GM12878 (cell line): Measurements from ENCODE around the gene LONRF2. TPM values are rescaled to one million over a fixed set of nuclear protein-coding genes. Genes with fewer than 3 reads are reported as not detected.

ENCODE experiments used
- ATAC-seq: fragments of 200-7000 bp; cut with Tn5 transposase; 3 replicates; pipeline ENCODE4 v1.9.1; 2020; ENCODE audit warnings: mild to moderate bottlenecking, moderate library complexity
- BruUV-seq: library from RNA; stranded (reverse); fragments of 400-500 nt; replicated peaks from 2 replicates; lab custom pipeline; 2021; lab: Mats Ljungman, UMichigan
- CTCF ChIA-PET: fragments of 300-600 bp; sonication (Branson Sonifier 250); formaldehyde crosslinking; extraction: SDS; loops from one replicate; lab custom pipeline; 2021; ENCODE audit warnings: inconsistent platforms; lab: Yijun Ruan, JAX
- POLR2A ChIA-PET: fragments of 350-600 bp; formaldehyde crosslinking; extraction: SDS; loops from one replicate; lab custom pipeline; 2021; ENCODE audit warnings: inconsistent platforms; lab: Charles Lee
- RAD21 ChIA-PET: fragments of 300-600 bp; sonication (Branson Sonifier 250); formaldehyde crosslinking; loops from one replicate; lab custom pipeline; 2023; ENCODE audit warnings: antibody characterized with exemption; ENCODE audit not compliant: unreplicated experiment; lab: Charles Lee
- SMC1A ChIA-PET: fragments of 300-600 bp; sonication (Branson Sonifier 250); formaldehyde crosslinking; loops from one replicate; lab custom pipeline; 2023; ENCODE audit not compliant: unreplicated experiment, uncharacterized antibody; lab: Charles Lee
- DNase-seq: peaks from one replicate; pipeline ENCODE4 v3.0.0-alpha.2; 2011; ENCODE audit warnings: low read depth, low spot score
- FAIRE-seq: peaks from 3 replicates; lab custom pipeline; 2011; peaks lifted over from hg19 to GRCh38; lab: Jason Lieb, UNC
- H2AFZ ChIP-seq: 2 replicates; pipeline ENCODE4 v1.6.0; 2011; ENCODE audit warnings: low read depth, low read length, control low read depth; ENCODE audit not compliant: control insufficient read depth
- H3K27ac ChIP-seq: 2 replicates; pipeline ENCODE4 v1.5.1; 2011; ENCODE audit warnings: control low read depth; ENCODE audit not compliant: control insufficient read depth, insufficient read depth
- H3K27me3 ChIP-seq, 2 experiments: replicated peaks in 1 of 2; 2 replicates each; pipeline versions ENCODE4 v1.6.0 to v1.6.1; 2011; ENCODE audit warnings: low read length in 1 of 2; ENCODE audit not compliant: control insufficient read depth in 2 of 2, insufficient read depth in 2 of 2
- H3K36me3 ChIP-seq, 2 experiments: 2 replicates each; pipeline ENCODE4 v1.5.1; 2011; ENCODE audit warnings: low read length in 1 of 2; ENCODE audit not compliant: control insufficient read depth in 2 of 2, insufficient read depth in 2 of 2
- H3K4me1 ChIP-seq: 2 replicates; pipeline ENCODE4 v1.6.1; 2011; ENCODE audit warnings: mild to moderate bottlenecking, low read length, moderate library complexity, mixed read lengths; ENCODE audit not compliant: control insufficient read depth, insufficient read depth
- H3K4me2 ChIP-seq: 2 replicates; pipeline ENCODE4 v1.6.0; 2011; ENCODE audit warnings: control low read depth; ENCODE audit not compliant: control insufficient read depth, insufficient read depth
- H3K4me3 ChIP-seq: fragments of 200-600 bp; sonication (generic); 2 replicates; pipeline ENCODE4 v1.5.1; 2016
- H3K79me2 ChIP-seq: 2 replicates; pipeline ENCODE4 v1.6.0; 2011; ENCODE audit warnings: low read length; ENCODE audit not compliant: control insufficient read depth, insufficient read depth
- H3K9ac ChIP-seq: 2 replicates; pipeline ENCODE4 v1.8.0; 2011; ENCODE audit warnings: low read length, control low read depth, mixed read lengths; ENCODE audit not compliant: control insufficient read depth, insufficient read depth
- H3K9me3 ChIP-seq: replicated peaks from 3 replicates; pipeline ENCODE4 v1.5.1; 2011; ENCODE audit warnings: mild to moderate bottlenecking, low read length; ENCODE audit not compliant: control insufficient read depth, insufficient read depth
- H4K20me1 ChIP-seq: 2 replicates; pipeline ENCODE4 v1.6.0; 2011; ENCODE audit not compliant: control insufficient read depth, insufficient read depth
- ATF7 ChIP-seq: fragments of 450-650 bp; IDR thresholded peaks from 2 replicates; pipeline ENCODE4 v1.6.1; 2016; ENCODE audit warnings: low read depth, mild to moderate bottlenecking
- EZH2 ChIP-seq: IDR thresholded peaks from 2 replicates; pipeline ENCODE4 v1.6.1; 2012; ENCODE audit warnings: low read depth, mild to moderate bottlenecking, control low read depth, inconsistent platforms, low read length, borderline replicate concordance; ENCODE audit not compliant: control insufficient read depth
- JUNB ChIP-seq: IDR thresholded peaks from 2 replicates; pipeline ENCODE4 v1.6.1; 2016; ENCODE audit warnings: antibody characterized with exemption, mild to moderate bottlenecking
- MEF2A ChIP-seq: IDR thresholded peaks from 2 replicates; pipeline ENCODE4 v1.6.1; 2011; ENCODE audit warnings: low read depth, mild to moderate bottlenecking, low read length, moderate library complexity; ENCODE audit not compliant: insufficient read depth
- NRF1 ChIP-seq: conservative IDR thresholded peaks from 2 replicates; pipeline ENCODE4 v1.6.1; 2011; ENCODE audit warnings: mild to moderate bottlenecking, low read depth, low read length, improper control_type of control experiment
- SMC3 ChIP-seq: IDR thresholded peaks from 2 replicates; pipeline ENCODE4 v1.6.1; 2011; ENCODE audit warnings: low read length, improper control_type of control experiment, borderline replicate concordance
- WGBS: methylation state at CpG from one replicate; pipeline ENCODE4 v1.1.6; 2016; ENCODE audit warnings: low lambda C conversion rate; ENCODE audit not compliant: insufficient replicate concordance, insufficient coverage; ENCODE audit errors: missing lambda C conversion rate; 5-methylcytosine and 5-hydroxymethylcytosine counted together
- in situ Hi-C: fragments of 300-500 bp; cut with MboI; formaldehyde crosslinking; loops from 9 replicates; pipeline ENCODE4 v1.14.3; 2018; ENCODE audit warnings: mixed read lengths
- intact Hi-C: fragments of 100-400 bp; cut with micrococcal nuclease; formaldehyde crosslinking; loops from one replicate; pipeline ENCODE4 v1.14.2; 2022; ENCODE audit not compliant: unreplicated experiment
- polyA plus RNA-seq, 11 experiments: library from polyadenylated mRNA; depleted of rRNA in 4 of 11; unstranded in 6 of 11; stranded (reverse) in 5 of 11; fragments of >200 nt; fragmentation: Nextera tagmentation in 4 of 11; fragmentation: Illumina TruSeq in 1 of 11; extraction: Ambion mirVana in 4 of 11; extraction: Trizol in 1 of 11; gene quantifications; 1 replicate in 1 of 11; 2 replicates in 10 of 11; pipeline versions ENCODE4 v1.2.1 to v1.2.3, GENCODE V29; 2011 to 2016; ENCODE audit warnings: inconsistent platforms in 2 of 11, missing spikeins in 2 of 11, low read depth in 1 of 11
- total RNA-seq, 4 experiments: library from RNA; depleted of rRNA in 3 of 4; stranded (reverse); fragments of >200 nt in 3 of 4; fragmentation: Illumina TruSeq in 1 of 4; extraction: Trizol in 1 of 4; gene quantifications; 2 replicates each; pipeline versions ENCODE4 v1.2.1 to v1.2.3, GENCODE V29; 2013 to 2021
- TF ChIP-seq, protein P1 (sequence below): fragments of 450-650 bp; IDR thresholded peaks from 2 replicates; pipeline ENCODE4 v1.6.1; 2017; ENCODE audit warnings: mild to moderate bottlenecking
- TF ChIP-seq, protein P2 (sequence below): fragments of 450-650 bp; IDR thresholded peaks from 2 replicates; pipeline ENCODE4 v1.6.1; 2018; ENCODE audit warnings: mild to moderate bottlenecking, low read depth, moderate library complexity; ENCODE audit not compliant: partially characterized antibody
- TF ChIP-seq, protein P3 (sequence below): fragments of 450-650 bp; IDR thresholded peaks from 2 replicates; pipeline ENCODE4 v1.6.1; 2018; ENCODE audit warnings: borderline replicate concordance, mild to moderate bottlenecking; ENCODE audit not compliant: partially characterized antibody

Gene LONRF2
- total and polyA plus RNA-seq, 10 of the 15 experiments (the other 5 are each of a cell fraction or from before 2014, with no cell fraction given) = under 0.01 to 0.04 (median 0.01) TPM; not detected in 4

DNA sequence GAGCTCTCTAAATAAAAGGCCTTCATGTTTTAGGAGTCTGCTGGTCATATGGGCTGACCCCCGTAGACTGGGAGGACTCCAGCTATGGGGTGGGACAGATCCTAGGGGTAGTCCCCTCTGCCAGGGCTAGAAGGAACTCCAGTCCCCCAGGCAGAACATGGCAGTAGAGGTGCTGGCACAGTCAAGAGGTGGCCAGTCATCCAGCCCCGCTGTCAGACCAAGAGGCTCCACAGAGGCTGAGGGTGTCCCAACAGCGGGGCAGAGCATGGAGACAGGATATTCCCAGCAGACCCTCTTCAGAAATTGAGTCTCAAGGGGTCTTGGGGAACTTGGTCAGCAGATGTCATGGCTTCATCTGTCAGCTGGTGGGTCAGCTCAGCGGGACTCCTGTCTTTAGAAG, 76.6 kb downstream of the LONRF2 start:
- H3K4me2 ChIP-seq = no peak overlapping the region
- intact Hi-C loops (loop anchor here (2.0 to 10.0 kb wide), 3 partner anchors 103 to 511 kb away; partner anchors contain the start of gene AFF3), in situ Hi-C loops (loop anchor here (5.0 kb wide), 1 partner anchor 688 kb away; no protein-coding TSS in a partner anchor)
- H3K9ac ChIP-seq = no peak overlapping the region
- H3K27ac ChIP-seq = no peak overlapping the region
- H3K79me2 ChIP-seq = no peaks in the 10 kb centered on the region
- DNase-seq (no peak), FAIRE-seq (no peak), ATAC-seq (no peak)
- TF ChIP-seq, protein P1, sequence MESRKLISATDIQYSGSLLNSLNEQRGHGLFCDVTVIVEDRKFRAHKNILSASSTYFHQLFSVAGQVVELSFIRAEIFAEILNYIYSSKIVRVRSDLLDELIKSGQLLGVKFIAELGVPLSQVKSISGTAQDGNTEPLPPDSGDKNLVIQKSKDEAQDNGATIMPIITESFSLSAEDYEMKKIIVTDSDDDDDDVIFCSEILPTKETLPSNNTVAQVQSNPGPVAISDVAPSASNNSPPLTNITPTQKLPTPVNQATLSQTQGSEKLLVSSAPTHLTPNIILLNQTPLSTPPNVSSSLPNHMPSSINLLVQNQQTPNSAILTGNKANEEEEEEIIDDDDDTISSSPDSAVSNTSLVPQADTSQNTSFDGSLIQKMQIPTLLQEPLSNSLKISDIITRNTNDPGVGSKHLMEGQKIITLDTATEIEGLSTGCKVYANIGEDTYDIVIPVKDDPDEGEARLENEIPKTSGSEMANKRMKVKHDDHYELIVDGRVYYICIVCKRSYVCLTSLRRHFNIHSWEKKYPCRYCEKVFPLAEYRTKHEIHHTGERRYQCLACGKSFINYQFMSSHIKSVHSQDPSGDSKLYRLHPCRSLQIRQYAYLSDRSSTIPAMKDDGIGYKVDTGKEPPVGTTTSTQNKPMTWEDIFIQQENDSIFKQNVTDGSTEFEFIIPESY = no peak
- TF ChIP-seq, protein P2, sequence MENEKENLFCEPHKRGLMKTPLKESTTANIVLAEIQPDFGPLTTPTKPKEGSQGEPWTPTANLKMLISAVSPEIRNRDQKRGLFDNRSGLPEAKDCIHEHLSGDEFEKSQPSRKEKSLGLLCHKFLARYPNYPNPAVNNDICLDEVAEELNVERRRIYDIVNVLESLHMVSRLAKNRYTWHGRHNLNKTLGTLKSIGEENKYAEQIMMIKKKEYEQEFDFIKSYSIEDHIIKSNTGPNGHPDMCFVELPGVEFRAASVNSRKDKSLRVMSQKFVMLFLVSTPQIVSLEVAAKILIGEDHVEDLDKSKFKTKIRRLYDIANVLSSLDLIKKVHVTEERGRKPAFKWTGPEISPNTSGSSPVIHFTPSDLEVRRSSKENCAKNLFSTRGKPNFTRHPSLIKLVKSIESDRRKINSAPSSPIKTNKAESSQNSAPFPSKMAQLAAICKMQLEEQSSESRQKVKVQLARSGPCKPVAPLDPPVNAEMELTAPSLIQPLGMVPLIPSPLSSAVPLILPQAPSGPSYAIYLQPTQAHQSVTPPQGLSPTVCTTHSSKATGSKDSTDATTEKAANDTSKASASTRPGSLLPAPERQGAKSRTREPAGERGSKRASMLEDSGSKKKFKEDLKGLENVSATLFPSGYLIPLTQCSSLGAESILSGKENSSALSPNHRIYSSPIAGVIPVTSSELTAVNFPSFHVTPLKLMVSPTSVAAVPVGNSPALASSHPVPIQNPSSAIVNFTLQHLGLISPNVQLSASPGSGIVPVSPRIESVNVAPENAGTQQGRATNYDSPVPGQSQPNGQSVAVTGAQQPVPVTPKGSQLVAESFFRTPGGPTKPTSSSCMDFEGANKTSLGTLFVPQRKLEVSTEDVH = no peak
- TF ChIP-seq JUNB = no peak
- no peak for TF ChIP-seq SMC3
- no peak for TF ChIP-seq MEF2A
- TF ChIP-seq, protein P3, sequence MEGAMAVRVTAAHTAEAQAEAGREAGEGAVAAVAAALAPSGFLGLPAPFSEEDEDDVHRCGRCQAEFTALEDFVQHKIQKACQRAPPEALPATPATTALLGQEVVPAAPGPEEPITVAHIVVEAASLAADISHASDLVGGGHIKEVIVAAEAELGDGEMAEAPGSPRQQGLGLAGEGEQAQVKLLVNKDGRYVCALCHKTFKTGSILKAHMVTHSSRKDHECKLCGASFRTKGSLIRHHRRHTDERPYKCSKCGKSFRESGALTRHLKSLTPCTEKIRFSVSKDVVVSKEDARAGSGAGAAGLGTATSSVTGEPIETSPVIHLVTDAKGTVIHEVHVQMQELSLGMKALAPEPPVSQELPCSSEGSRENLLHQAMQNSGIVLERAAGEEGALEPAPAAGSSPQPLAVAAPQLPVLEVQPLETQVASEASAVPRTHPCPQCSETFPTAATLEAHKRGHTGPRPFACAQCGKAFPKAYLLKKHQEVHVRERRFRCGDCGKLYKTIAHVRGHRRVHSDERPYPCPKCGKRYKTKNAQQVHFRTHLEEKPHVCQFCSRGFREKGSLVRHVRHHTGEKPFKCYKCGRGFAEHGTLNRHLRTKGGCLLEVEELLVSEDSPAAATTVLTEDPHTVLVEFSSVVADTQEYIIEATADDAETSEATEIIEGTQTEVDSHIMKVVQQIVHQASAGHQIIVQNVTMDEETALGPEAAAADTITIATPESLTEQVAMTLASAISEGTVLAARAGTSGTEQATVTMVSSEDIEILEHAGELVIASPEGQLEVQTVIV = no peak
- TF ChIP-seq NRF1 = no peak
- TF ChIP-seq EZH2 = no peak
- no peak for TF ChIP-seq ATF7
- peaks cover 1% of the 10 kb centered on the region; the same call in 1 of the 3 replicates for H3K9me3 ChIP-seq
- 69% methylated on average over 4 of the region's 4 CpGs for WGBS
- no peak overlapping the region for H2AFZ ChIP-seq
- H3K4me1 ChIP-seq = peaks cover 26% of the 10 kb centered on the region
- CTCF ChIA-PET = interaction anchor here (1.4 to 1.6 kb wide), 2 partner anchors 16 to 689 kb away, joined by 5 to 10 read pairs; no protein-coding TSS in a partner anchor
- RAD21 ChIA-PET = no interaction called here
- peaks cover 4% of the 10 kb centered on the region; the same call in 1 of the 2 replicates for H4K20me1 ChIP-seq
- H3K4me3 ChIP-seq = no peak overlapping the region
- H3K36me3 ChIP-seq = no peaks in the 10 kb centered on the region
- POLR2A ChIA-PET = no interaction called here
- H3K27me3 ChIP-seq = 0 out of 4 replicates have a peak, but pooled peaks cover 2 to 5% of the 10 kb centered on the region in 2 experiments
- SMC1A ChIA-PET = no interaction called here
- no TSS peak for BruUV-seq
